ENCODE data around the gene PPIE.
A peak's percentile ranks its signal among the peaks of the same experiment; 100 is the strongest.
"Not testable (repeated sequence)": the region's sequence is repeated elsewhere in the genome, so short reads cannot be mapped to it uniquely, and the experiment has no call there.

The PPIE gene

DNA sequence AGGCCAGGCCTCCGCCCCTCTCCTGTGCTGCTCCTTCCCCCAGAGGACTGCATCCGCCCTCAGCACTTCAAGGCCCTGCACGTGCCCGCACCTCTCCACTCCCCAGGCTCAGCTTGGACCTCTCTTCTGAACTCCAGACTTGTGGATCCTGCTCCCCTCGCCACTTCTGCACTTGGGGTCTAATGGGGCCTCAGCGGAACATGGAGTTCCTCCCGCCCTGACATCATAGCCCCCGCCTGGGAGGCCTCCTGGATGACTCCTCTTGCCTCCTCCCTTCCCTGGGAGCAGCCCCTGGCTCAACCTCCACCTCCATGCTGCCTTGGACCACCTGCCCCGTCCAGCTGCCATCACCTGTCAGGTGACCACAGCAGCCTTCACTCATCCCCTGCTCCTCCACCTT lies 22.3 kb downstream of the PPIE start:
- no peak for DNase-seq (ENCODE audit: low read depth)
- TF ChIP-seq, protein P1, sequence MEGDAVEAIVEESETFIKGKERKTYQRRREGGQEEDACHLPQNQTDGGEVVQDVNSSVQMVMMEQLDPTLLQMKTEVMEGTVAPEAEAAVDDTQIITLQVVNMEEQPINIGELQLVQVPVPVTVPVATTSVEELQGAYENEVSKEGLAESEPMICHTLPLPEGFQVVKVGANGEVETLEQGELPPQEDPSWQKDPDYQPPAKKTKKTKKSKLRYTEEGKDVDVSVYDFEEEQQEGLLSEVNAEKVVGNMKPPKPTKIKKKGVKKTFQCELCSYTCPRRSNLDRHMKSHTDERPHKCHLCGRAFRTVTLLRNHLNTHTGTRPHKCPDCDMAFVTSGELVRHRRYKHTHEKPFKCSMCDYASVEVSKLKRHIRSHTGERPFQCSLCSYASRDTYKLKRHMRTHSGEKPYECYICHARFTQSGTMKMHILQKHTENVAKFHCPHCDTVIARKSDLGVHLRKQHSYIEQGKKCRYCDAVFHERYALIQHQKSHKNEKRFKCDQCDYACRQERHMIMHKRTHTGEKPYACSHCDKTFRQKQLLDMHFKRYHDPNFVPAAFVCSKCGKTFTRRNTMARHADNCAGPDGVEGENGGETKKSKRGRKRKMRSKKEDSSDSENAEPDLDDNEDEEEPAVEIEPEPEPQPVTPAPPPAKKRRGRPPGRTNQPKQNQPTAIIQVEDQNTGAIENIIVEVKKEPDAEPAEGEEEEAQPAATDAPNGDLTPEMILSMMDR (conservative IDR thresholded peaks at IDR 0.05; ENCODE audit: control insufficient read depth, insufficient read depth, low read depth, low read length), result no peak
- H3K4me3 ChIP-seq (ENCODE audit: control insufficient read depth, low read depth, low read length), result no peak overlapping the region

DNA sequence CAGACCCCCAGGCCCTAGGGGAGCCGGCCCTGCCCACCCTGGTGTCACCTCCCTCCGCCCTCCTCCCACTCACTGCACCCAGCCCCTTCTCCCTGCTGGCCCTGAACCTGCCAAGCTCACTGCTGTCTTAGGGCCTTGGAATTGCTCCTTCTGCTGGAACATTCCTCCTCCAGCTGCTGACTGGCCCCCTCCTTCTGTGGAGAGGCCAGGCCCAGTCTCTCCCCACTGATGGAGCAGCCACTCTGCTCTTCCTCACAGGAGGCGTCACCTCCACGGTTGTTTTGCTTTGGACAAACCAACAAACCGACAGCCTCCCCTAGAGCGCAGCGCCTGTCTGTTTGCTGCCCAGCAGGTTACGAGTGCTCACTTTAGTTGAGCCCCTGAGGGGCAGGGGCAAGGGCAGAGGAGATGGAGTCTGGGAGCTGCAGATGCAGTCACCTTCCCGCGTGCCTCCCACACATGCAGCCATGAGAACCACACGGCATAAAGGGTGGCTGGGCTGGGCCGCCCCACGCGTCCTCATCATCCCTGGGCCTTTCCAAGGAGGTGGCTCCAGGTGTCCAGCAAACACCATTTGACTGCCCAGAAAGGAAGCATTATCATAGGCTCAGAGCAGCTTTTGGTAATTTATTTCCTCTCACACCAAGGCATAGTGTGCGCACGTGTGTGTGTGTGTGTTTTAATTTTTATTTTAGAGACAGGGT lies 23.0 kb downstream of the PPIE start:
- H3K4me3 ChIP-seq (ENCODE audit: control insufficient read depth, low read depth, low read length), result no peak overlapping the region
- TF ChIP-seq, protein P1 (conservative IDR thresholded peaks at IDR 0.05; ENCODE audit: control insufficient read depth, insufficient read depth, low read depth, low read length), result no peak
- DNase-seq (ENCODE audit: low read depth), result no peak

DNA sequence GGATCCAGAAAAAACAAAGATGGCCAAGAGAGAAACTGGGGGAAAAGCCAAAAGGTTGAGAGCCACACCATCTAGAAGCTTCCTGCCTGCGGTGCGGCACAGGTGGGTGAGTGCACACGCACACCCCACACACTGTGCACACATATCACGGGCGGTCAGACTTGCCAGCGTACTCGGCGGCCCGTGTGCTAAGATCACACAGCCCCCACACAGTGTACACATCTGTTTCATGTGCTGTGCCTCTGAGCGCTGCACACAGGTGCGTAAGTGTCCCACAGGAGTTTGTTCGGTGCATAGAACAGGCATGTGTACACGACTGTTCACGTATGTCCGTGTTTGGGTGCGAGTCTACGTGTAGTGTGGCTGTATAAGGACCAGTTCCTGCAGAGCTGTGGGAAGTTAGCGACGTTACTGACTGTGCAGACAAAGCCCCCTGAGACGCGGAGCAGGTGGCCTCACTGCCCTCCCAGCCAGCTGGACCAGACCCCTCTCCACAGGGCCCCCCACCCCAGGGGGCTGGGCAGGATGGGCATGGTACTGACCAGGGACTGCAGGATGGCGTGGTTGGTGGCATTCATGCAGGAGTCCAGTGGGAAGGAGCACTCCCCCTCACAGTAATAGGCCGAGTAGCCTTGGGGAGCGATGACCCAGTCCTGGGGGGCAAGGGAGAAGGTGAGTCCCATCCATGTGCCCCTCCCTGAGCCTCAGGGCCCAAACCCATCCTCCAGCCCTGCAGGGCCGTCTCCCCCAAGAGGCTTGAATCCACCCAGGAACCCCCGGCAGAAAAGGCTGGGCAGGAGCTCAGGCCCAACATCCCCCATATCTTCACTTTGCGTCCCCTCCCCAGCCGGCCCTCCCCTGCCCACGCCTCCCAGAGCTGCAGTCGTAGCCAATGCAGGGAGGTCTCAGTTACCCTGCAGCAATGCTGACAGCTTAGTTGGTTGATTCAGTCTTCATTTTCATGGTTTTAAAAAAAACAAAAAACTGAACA lies 24.2 kb downstream of the PPIE start:
- H3K4me3 ChIP-seq (ENCODE audit: control insufficient read depth, low read depth, low read length), result no peak overlapping the region
- no peak for DNase-seq (ENCODE audit: low read depth)
- TF ChIP-seq, protein P1 (conservative IDR thresholded peaks at IDR 0.05; ENCODE audit: control insufficient read depth, insufficient read depth, low read depth, low read length), result no peak

DNA sequence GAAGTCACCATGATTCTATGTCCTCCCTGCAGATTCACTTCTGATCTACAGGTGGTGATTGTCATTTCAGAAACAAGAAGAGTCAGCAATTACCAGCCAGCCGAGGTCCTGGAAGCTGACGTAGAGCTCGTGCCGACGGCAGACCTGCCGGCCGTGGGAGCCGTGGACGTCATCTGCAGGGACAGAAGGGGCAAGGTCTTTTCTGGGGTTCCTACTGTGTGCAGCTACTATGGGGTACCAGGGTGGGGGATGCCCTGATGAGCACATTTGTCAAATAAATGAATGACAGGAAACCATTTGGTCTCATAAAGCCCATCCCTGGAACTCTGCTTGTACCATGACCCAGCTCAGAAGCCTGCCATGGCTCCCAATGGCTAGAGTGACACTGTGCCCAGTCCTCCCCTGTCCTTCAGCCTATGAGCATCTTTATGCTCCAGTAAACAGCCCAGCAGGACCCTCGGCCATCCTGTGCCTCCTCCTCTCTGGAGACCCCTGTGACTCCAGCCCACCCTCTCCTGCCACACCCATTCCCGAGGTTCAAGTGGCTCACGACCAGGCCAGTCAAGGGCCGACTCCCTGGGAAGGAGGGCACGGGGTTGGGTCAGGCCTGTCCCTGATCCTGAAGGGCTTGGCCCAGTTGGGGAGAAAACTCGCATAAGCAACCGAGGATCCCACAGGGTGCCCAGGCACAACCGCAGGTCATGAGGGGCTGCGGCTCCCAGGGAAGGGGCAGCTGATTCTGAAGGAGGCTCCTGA lies 25.1 kb downstream of the PPIE start:
- DNase-seq (ENCODE audit: low read depth); H3K4me3 ChIP-seq (ENCODE audit: control insufficient read depth, low read depth, low read length): not testable (repeated sequence)

DNA sequence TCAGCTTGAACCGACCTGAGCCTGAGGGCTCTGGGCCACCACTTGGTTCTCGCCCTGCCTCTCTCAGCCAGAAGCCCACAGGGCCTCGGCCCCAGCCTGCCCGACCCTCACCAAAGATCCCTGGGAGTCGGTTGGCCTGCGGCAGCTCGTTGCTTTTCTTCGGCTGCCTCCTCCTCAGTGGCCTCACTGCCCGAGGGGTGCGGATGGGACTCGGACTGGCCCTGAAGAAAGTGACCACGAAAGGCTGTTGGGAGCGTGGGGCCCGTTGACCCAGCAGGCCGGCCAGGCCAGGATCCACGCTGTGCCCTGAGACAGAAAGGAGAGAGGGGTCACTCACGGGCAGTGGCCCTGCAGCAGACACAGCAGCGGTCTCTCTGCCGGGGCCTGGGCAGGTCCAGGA lies 25.8 kb downstream of the PPIE start:
- H3K4me3 ChIP-seq (ENCODE audit: control insufficient read depth, low read depth, low read length); DNase-seq (ENCODE audit: low read depth): not testable (repeated sequence)

DNA sequence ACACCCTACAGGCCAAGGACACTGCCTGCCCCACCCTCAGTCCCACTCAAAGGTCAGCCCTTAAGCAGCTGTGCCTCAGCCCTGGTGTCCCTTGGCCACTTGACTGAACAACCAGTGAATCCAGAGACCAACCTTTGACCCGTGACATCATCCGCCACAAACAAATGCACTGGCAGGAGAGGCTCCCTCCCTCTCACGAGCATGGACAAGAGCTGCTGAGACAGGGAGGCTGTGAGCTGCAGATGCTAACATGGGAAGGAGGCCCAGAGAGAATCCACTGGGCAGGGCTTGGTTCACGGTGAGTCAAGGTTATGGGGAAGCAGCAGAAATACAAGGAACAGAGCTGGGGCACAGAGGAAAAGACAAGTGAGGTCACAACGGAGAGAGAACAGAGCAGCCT lies 27.8 kb downstream of the PPIE start:
- not testable (repeated sequence) for DNase-seq (ENCODE audit: low read depth)

DNA sequence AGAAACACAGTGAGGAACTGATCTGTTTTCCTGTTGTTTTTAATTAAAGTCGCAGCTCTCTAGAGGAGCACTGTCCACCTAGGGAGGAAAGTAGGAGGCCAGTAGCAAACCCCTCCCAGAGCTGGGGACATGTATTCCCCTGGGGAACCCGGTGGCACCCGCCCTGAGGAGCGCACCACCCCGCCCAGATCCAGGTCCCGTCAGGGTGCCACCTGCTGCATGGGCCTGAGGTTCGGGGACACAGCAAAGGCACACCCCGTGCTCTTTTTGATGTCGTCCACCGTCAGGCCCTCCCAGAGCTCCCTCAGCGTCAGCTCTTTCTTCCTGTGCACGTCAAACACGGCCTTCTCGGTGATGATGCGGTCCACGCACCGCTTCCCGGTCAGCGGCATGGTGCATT lies 30.8 kb downstream of the PPIE start:
- not testable (repeated sequence) for H3K4me3 ChIP-seq (ENCODE audit: control insufficient read depth, low read depth, low read length); DNase-seq (ENCODE audit: low read depth)

More for the DNA sequence above, 27.8 kb downstream of the PPIE start:
- not testable (repeated sequence) for H3K4me3 ChIP-seq (ENCODE audit: control insufficient read depth, low read depth, low read length)

DNA sequence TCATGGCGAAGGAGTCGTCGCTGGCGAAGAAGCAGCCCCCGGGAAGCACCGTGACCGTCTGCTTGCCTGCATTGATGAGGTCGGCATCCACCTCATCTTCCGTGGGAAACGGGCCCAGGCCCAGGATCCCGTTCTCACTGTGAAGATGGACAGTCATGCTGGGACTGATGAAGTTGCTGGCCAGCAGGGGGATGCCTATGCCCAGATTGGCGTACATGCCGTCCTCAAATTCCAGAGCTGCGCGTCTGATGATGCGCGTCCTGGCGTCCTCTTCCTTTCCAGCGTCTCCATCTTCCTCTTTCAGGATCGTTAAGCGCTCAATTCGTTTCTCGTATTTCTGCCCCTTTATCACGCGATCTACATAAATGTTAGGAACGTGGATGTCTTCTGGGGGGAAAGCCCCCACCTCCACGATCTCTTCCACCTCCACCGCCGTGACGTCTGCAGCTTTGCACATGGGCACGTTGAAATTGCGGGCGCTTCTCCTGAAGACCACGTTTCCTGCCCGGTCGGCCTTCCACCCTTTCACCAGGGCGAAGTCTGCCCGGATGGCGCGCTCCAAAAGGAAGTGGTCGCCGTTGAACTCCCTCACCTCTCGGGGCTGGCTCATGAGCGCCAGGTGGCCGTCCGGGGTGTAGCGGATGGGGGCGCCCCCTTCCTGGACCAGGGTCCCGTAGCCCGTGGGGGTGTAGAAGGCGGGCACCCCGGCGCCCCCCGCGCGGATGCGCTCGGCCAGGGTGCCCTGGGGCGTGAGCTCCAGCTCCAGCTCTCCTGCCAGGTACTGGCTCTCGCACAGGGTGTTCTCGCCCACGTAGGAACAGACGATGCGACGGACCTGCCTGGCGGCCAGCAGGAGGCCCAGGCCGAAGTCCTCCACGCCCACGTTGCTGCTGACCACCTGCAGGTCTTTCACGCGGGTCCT lies 31.7 kb downstream of the PPIE start:
- not testable (repeated sequence) for DNase-seq (ENCODE audit: low read depth)
- peak overlapping the region; percentile 29 for H3K4me3 ChIP-seq (ENCODE audit: control insufficient read depth, low read depth, low read length)

DNA sequence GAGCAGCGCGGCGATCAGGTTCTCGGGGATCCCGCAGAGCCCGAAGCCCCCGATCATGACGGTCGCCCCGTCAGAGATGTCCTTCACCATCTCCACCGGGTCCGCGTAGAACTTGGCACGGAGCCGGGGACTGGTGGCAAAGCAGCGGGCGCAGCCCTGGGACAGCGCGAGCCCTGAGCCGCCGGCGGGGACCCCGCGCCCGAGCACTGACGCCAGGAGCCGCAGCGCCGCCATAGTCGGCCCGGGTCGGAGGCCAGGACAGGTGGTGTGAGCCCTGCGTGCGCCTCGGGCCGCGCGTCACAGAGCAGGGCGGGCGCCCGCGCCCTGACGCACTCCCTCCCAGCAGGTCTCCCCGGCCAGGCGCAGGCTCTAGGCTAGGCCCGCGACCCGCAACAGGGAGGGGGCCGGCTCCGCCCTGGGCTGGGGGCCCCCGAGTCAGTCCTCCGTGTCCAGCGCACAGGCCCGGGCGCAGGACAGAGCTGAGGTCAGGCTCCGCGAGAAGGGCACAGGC lies 32.4 kb downstream of the PPIE start, which contains the start of gene OXCT2:
OXCT2 (minus strand) TSS at position 327 of the 511 bp plus-strand sequence; CDS start at position 234, 93 bp downstream.
- peak within 1 kb of the TSS; percentile 29 for H3K4me3 ChIP-seq (ENCODE audit: control insufficient read depth, low read depth, low read length)
- not testable (repeated sequence) for DNase-seq (ENCODE audit: low read depth)

DNA sequence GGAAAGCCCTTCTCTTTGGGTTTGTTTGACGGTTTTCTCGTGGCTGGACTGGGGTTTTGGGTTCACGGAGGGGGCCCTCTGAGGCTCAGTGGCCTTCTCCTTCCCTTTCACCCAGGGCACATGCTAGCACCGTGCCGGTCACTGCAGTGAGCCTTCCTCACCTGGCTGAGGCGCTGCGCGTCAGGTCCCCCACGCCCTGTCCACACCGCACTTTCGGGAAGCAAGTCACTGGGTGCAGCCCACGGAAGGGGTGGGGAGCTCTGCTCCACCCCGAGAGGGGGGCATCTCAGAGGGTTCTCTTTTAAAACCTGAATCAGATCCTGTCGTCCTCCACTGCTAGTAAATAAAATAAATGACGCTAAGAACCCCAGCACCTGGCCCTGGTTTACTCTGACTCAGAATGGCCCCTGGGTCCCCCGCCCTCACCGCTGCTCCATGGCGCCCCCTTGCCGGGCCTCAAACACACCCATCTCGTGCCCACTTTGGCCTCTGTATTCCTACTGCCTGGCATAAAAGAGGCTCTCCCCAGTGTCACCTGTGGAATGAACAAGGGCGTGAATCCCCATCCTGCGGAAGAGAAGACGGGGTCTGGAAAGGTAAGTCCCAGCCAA lies 34.8 kb downstream of the PPIE start:
- not testable (repeated sequence) for DNase-seq (ENCODE audit: low read depth); H3K4me3 ChIP-seq (ENCODE audit: control insufficient read depth, low read depth, low read length)

DNA sequence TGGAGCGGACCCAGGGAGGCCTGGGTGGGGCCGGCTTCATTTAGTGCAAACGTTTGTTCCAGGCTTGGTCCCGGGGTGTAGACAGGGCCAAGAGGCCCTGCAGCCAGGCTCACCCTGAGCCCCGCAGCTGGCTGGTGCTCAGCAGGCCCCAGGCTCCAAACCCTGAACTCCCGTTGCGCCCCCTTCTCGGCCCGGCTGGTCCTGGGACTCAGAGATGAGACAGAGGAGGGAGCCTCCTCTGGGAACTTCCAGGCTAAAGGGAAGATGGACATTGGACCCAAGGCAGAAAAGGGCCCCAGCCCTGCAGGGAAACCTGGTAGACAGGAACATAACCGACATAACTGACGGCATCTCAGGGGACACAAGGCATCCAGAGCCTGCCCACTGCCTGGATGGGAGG lies 36.5 kb downstream of the PPIE start:
- DNase-seq (ENCODE audit: low read depth); H3K4me3 ChIP-seq (ENCODE audit: control insufficient read depth, low read depth, low read length): not testable (repeated sequence)

DNA sequence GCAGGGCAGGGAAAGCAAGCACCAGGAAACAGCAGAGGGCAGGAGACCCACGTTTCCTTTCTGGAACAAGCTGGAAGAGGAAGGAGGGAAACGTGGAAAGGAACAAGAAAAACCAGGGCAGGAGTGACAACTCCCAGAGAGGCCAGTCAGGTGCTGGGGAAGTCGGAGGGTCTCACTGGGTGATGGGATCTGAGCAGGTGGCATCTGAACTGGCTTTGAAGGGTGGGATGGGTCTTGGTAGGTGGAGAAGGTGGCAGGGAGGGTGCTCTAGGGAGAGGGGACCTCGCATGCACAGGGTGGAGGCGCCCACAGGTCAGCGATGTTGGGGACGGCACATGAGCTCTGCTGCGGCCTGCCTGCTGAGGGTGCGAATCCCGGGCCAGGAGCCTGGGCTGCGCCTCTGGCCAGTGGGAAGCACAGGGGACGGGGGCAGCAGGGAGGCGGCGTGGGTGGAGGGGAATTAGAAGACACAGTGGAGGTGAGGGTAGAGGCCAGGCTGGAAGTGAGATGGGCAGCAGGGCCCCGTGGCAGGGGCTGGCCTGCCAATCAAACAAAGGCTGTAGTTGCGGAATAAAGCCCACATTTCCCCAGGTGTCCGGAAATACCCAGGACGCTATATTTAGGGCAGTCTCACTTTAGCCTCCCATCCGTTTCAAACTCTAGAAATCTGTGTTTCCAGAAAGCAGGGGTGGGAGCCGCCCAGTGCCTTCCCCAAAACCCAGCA lies 37.2 kb downstream of the PPIE start:
- not testable (repeated sequence) for H3K4me3 ChIP-seq (ENCODE audit: control insufficient read depth, low read depth, low read length); DNase-seq (ENCODE audit: low read depth)
